Sciatic nerve (tissue), 2 donors: Measurements from ENCODE around the gene HOXA3. TPM values are rescaled to one million over a fixed set of nuclear protein-coding genes. Genes with fewer than 3 reads are reported as not detected.

Experiments
- ATAC-seq: fragments of 200-7000 bp; cut with Tn5 transposase; one replicate; pipeline ENCODE4 v1.9.1; 2020; ENCODE audit warnings: mild to moderate bottlenecking, moderate library complexity
- DNase-seq: peaks from one replicate; pipeline ENCODE4 v3.0.0-alpha.2; 2020; ENCODE audit warnings: low spot score
- intact Hi-C: fragments of 100-400 bp; cut with DNase I; formaldehyde crosslinking; loops from one replicate; pipeline ENCODE4 v1.14.2; 2022
- total RNA-seq: library from RNA; stranded (reverse); fragmentation: NEBNext Ultra II Directional; extraction: Animal tissue kit (Norgen Biotek cat#: 25700); gene quantifications from one replicate; pipeline ENCODE4 v1.2.1, GENCODE V29; 2021
- donor health status: DM: no; HTN: no; CAD: no.
- donor health status: DM: no; HTN: no; CAD: no.

HOXA3 gene
- 20.9 TPM for total RNA-seq

GRCh38 chr7:27151931-27152815, at the start of gene HOXA3:
Gene HOXA3 (minus strand): TSS chr7:27152583. CDS start chr7:27110640, 41,943 bp downstream.
- peak; percentile 82 for DNase-seq
- peak; percentile 61 for ATAC-seq
- intact Hi-C loops = loop anchor here (10.0 kb wide), 1 partner anchor 777 kb away; no protein-coding TSS in a partner anchor

DNA sequence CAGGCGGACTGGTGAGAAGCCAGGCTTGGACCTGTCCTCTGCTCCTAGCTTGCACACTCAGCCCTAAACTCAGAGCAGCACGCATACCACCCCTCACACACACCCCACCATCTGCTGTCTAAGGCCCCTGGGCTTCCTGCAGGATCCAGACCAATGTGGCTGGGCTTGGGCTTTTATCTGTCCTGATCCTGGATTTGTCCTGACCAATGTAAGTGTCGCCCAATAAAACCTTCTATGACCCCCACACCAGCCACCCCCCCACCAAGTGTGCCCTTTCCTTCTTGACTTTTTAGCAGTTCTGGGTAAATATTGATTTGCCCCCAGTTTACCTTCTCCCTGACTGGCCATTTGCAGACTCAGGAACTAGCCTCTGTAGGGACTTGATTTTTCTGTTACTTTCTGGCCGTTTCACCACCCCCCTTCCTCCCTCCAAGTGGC, 49.2 kb upstream of the HOXA3 start:
- DNase-seq = no peak
- no peak for ATAC-seq
- intact Hi-C loops = no loop called here

DNA sequence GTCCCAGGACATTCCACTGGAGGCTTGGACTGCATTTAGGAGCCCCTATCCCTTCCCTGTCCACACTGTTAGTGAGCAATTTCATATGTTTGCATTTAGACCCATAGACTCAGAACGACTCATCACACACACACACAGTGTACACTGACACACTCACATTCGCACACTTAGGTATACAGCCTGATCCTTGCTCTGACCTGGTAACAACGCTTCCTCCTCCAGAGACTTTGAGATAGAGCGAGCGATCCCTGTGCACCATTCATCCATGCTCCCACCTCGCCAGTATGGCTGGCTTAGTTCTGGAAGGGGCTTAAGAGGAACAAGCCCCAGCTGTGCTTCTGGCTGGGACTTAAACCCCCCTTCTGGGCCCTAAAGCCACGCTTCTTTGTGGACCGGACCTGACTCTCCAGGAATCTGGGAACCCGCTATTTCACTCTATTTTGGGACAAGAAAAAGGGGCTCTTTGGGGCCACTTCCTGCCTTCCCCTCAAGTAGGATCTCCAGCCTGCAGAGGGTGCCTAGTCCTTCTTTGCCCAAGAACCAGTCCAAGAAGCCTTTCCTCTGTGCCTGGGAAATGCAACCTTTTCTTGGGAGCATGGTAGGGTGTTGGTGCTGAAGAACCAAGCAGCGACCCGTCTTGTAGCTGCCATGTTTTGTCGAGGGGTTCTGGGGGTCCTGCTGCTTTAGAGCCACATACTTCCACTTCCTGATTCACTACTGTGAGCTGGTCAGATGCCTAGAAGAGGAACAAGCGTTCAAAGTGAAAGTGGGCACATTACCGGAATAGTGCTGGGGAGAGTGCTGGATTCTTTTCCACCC, 48.6 kb upstream of the HOXA3 start:
- peak; percentile 29 for ATAC-seq
- DNase-seq = no peak
- intact Hi-C loops = no loop called here

DNA sequence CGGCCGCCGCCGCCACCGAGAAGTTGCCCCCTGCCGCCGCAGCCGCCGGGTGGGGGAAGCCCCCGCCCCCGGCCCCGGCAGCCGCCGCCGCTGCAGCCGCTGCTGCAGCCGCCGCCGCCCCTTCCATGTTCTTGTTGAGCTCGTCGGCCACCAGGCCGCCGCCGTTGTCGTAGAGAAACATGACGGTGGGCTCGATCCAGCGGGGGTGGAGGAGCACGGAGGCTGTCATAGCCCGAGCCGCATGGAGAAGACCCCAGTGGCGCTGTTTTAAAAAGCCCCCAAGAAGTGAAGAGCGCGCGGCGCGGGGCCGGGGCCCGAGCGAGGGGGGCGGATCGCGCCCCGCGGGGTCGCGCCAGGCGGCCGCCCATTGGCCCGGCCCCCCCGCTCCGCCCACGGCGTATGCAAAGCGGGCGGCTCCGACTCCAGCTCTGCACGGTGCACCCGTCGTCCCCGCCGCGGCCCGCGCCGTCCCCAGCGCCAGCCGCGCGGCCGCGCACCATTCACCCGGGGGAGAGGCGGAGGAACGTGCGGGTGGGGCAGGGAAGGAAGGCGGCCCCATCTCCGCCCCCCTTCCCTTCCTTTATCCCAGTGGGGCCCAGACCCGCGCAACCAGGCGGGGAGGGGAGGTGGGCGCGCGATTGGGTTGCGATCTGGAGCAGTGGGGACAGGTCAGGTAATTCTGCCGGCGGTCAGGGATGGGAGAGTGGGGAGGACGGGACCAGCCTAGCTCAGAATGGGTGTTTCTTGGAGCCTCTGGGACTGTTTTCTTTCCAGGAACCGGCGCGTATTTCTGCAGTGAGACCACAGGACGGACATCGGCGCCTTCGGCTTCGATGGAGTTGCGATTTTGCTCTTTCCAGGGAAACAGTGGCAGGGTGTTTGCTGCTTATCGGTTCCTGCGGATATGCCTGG, 47.7 kb upstream of the HOXA3 start, which contains the start of gene HOXA13:
HOXA13 (minus strand) TSS at position 243 of the 912 bp plus-strand sequence; CDS start at position 229, 14 bp downstream.
- ATAC-seq (peak; percentile 42), DNase-seq (no peak)
- intact Hi-C loops = loop anchor here (2.0 to 10.0 kb wide), 2 partner anchors 577 to 825 kb away; no protein-coding TSS in a partner anchor

DNA sequence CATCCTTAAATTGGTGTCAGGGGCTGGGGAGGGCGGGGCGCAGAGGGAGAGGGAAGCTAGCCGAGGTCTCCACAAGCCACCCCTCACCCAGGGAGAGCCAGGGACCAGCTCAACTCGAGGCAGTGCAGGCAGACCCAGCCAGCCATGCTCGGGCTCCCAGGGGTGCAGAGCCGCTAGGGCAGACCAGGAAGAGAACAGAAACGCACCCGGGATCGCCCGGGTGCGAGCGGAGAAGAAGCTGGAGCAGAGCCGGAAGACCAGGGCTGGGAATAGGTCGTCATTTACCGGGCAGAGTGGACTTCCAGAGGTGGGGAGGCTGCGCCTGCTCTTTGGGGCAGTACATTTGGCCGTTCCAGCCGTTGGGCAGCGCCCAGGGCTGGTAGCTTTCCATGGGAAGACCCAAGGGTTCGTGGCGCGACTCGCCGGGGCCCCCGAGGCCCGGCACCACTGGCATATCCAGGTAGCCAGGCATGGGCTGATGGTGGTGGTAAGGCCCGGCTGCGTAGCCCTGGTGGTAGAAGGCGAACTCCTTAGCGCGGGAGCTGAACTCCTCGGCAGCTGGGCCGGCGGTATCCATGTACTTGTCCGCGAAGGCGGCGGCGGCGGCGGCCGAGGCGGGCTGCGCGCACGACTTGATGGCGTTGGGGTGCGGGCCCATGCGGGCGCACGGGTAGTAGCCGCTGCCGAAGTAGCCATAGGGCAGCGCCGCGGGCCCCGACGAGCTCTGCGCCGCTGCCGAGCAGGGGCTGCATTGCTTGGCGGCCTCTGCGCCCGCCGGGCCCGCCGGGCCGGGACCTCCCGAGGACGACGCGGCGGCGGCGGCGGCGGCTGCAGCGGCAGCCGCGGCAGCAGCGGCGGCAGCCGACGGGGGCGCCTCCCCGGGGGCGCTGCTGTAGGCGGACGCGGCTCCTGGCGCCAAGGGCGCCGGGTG, 46.8 kb upstream of the HOXA3 start:
- intact Hi-C loops = loop anchor here (2.0 to 10.0 kb wide), 2 partner anchors 578 to 826 kb away; no protein-coding TSS in a partner anchor
- DNase-seq (no peak), ATAC-seq (peak; percentile 45)

DNA sequence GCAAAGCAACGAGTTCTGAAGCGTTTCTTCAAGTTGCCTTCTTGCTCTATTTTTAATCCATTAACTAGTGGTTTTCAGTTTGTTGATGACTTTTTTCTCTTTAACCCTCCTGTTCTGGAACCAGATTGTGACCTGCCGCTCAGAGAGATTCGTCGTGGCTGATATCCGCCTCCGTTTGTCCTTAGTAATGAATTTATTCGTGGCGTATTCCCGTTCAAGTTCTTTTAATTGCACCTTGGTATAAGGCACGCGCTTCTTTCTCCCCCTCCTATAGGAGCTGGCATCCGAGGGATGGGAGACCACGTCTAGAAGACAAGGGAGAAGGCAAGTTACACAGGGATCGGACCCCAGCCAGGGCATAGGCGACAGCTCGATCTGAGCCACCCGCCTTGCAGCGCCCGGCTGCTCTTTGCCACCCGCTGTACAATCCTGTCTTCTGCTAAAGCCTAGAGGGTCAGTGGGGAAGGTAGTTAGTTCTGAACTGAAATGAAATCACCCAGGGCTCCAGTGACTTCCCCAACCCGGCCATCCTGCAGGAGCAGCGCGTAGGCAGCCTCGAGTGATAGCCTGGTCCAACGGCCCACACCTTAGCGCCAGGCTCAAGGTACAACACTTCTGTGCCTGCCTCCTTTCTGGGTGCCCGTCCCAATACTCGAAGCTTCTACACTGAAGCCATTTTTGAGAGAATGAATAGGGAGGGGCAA, 45.9 kb upstream of the HOXA3 start:
- ATAC-seq (no peak), DNase-seq (no peak)
- intact Hi-C loops = loop anchor here (2.0 to 10.0 kb wide), 2 partner anchors 579 to 827 kb away; no protein-coding TSS in a partner anchor

GRCh38 chr7:27197137-27198042, 45.0 kb upstream of the HOXA3 start:
- ATAC-seq (no peak), DNase-seq (no peak)
- intact Hi-C loops = loop anchor here (2.0 to 10.0 kb wide), 2 partner anchors 579 to 827 kb away; no protein-coding TSS in a partner anchor

GRCh38 chr7:27196287-27196767, 43.9 kb upstream of the HOXA3 start:
- DNase-seq (peak; percentile 93), ATAC-seq (no peak)
- intact Hi-C loops = loop anchor here (10.0 kb wide), 1 partner anchor 828 kb away; no protein-coding TSS in a partner anchor

DNA sequence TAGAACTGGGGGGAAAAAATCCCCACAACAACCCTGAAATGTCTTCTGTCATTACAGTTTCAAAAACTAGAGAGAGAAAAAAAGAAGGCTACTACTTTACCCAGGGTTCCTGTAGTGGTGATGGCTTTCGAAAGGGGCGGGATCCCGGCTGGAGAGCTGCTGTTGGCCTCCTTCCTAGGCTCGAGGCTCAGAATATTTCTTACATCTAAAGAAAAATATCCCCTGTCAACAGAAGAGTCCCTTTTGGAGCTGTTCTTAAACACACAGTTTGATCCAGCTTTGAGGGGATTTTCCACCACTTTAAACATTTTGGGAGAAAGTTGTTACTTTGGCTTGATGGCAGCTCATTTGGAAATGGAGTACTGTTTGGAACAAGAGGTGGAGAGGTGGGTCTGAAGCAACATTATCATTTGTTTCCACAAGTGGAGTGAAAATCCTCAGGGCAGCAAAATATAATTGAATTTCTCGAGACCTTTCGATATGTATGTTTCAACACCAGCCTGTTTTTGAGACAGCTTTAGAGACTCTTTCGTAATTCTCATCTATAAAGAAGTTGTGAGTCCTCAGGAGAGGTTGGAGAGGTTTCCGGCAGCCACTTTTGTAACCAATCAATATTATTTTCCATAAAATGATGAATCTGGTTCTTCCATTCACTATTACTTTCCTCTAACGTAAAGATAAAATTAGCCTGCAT, 42.5 kb upstream of the HOXA3 start:
- no peak for DNase-seq
- ATAC-seq = no peak
- intact Hi-C loops = loop anchor here (10.0 kb wide), 1 partner anchor 830 kb away; no protein-coding TSS in a partner anchor

DNA sequence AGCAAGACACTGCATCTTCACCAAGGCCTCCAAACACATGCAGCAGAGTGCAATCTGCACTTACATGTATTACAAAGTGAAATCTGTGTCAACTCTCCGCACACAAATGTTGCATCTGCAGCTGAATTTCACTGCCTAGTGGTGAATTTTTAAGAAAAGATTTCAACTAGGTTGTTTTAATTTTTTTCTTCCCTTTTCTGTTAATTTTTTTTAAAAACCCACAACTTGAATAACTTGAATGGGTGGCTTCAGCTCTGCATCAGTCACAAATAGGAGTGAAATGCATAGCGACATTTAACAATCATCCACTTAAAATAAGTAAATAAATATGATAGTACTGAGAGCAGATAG, 41.6 kb upstream of the HOXA3 start:
- intact Hi-C loops = loop anchor here (10.0 kb wide), 1 partner anchor 831 kb away; no protein-coding TSS in a partner anchor

DNA sequence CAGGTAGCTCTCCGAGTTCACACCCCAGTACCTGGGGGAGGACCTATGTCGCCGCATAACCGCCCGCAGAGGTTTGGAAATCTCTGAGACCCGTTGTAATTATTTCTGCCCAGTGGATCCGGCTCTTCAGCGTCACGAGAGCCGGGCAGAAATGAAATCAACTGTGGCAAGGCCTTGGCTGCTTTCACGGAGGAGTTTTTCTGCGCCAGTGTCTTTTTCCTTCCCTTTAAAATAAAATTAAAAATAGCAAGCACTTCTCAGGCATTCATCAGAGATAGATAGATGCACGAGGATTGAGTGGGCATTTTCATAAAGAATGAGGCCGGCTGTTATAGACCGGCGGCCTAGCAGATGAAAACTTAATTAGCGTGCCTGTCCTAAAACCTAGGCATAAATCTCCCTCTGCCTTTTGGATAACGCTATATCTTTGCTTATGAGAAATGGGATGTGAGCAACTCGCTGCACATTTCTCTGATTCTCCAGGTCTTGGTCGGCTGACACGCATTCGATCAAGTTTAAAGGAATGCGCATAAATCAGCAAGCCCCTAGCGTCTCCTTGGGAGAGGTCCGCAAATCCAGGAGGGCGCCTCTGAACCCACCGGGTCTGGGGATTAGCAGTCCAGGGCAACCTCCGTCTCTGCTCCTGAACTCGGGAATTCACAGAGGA, 41.1 kb upstream of the HOXA3 start:
- intact Hi-C loops = loop anchor here (10.0 kb wide), 1 partner anchor 831 kb away; no protein-coding TSS in a partner anchor
- no peak for DNase-seq
- ATAC-seq = no peak

More for the DNA sequence above, 41.6 kb upstream of the HOXA3 start:
- no peak for ATAC-seq
- no peak for DNase-seq

- ATAC-seq (peak; percentile 33), DNase-seq (no peak)
- intact Hi-C loops = loop anchor here (10.0 kb wide), 1 partner anchor 832 kb away; no protein-coding TSS in a partner anchor
These were observed 40.4 kb upstream of the HOXA3 start for GRCh38 chr7:27192546-27193334.

DNA sequence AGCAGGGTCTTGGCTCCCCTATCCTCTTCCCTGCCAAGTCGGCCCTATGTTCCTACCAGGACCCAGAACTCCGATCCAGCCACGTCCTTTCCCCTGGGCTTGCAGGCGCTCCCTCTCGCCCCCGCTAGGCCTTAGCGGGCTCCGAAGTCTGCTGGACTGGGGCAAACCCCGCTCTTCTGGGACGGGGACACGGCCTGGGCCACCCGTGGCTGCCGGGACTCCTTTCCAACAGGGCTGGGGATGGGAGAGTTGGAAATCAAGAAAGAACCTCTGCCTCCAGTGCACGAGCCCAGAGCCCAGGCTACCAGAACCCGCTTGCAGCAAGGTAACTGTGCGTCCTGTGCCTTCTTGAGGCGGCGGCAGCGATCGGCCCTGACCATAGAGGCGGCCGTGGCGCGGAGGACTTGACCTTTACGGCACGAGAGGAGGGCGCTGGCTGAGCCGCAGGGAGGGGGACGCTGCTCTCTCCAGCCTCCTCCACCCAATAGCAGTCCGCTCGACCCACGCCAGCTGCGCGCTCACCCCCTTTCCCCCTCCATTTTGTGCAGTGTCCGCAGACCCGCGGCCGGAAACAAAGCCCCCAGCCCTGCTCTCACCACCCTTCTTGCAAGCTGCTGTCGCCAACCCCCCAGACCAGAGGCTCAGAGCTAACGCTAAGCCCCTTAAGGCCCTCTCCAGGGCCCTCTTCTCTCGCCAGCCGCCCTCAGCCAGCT, 39.6 kb upstream of the HOXA3 start:
- ATAC-seq = peak; percentile 31
- DNase-seq = no peak
- intact Hi-C loops = loop anchor here (10.0 kb wide), 1 partner anchor 833 kb away; no protein-coding TSS in a partner anchor
